NT2/D1 (cell line): ENCODE measurements around the gene C5orf34.
"Not testable (repeated sequence)": the region's sequence is repeated elsewhere in the genome, so short reads cannot be mapped to it uniquely, and the experiment has no call there.

Source experiments
- DNase-seq: peaks from one replicate; pipeline ENCODE4 v3.0.0-alpha.2; 2011; ENCODE audit warnings: low read depth, low spot score
- H3K27me3 ChIP-seq: 2 replicates; pipeline ENCODE4 v1.6.0; 2011; ENCODE audit warnings: mild to moderate bottlenecking; ENCODE audit not compliant: insufficient read length, insufficient read depth
- H3K36me3 ChIP-seq: 2 replicates; pipeline ENCODE4 v1.6.1; 2011; ENCODE audit warnings: mild to moderate bottlenecking, low read length, mixed read lengths; ENCODE audit not compliant: insufficient read depth, insufficient read length
- H3K4me1 ChIP-seq: 2 replicates; pipeline ENCODE4 v1.5.1; 2011; ENCODE audit not compliant: insufficient read depth, insufficient read length
- H3K4me3 ChIP-seq: 2 replicates; pipeline ENCODE4 v1.5.1; 2011; ENCODE audit warnings: low read depth; ENCODE audit not compliant: insufficient read length
- H3K9ac ChIP-seq: 2 replicates; pipeline ENCODE4 v1.6.0; 2011; ENCODE audit warnings: low read depth; ENCODE audit not compliant: insufficient read length
- H3K9me3 ChIP-seq: 2 replicates; pipeline ENCODE4 v1.5.1; 2011; ENCODE audit warnings: mild to moderate bottlenecking, low read length; ENCODE audit not compliant: insufficient read depth
- SUZ12 ChIP-seq: IDR thresholded peaks from 2 replicates; pipeline ENCODE4 v1.6.1; 2011; ENCODE audit not compliant: insufficient read length, insufficient read depth; ENCODE audit errors: extremely low read depth
- YY1 ChIP-seq: IDR thresholded peaks from 2 replicates; pipeline ENCODE4 v1.6.1; 2011; ENCODE audit not compliant: insufficient read length, insufficient read depth
- ZNF274 ChIP-seq: IDR thresholded peaks from 2 replicates; pipeline ENCODE4 v1.6.1; 2011; ENCODE audit warnings: mild to moderate bottlenecking, low read depth, low read length

Gene C5orf34

GRCh38 chr5:43514025-43514424 is 923 bp downstream of the C5orf34 start:
- Histone ChIP-seq H3K36me3 (peaks cover 1% of the 10 kb centered on the region), H3K27me3 (no peaks in the 10 kb centered on the region), H3K9ac (peak overlapping the region; percentile 85), H3K9me3 (peaks cover 7% of the 10 kb centered on the region; the same call in 1 of the 2 replicates), H3K4me3 (peak overlapping the region; percentile 72), H3K4me1 (no peaks in the 10 kb centered on the region)
- TF ChIP-seq YY1 (no peak), SUZ12 (no peak), ZNF274 (no peak)
- no peak for DNase-seq

GRCh38 chr5:43511062-43511461 is 3.9 kb downstream of the C5orf34 start:
- H3K4me3 ChIP-seq, DNase-seq, H3K27me3 ChIP-seq, H3K9me3 ChIP-seq, H3K4me1 ChIP-seq, H3K9ac ChIP-seq, H3K36me3 ChIP-seq: not testable (repeated sequence)

- DNase-seq: no peak
- Histone ChIP-seq H3K9me3 (no peaks in the 10 kb centered on the region), H3K9ac (no peak overlapping the region), H3K4me3 (no peak overlapping the region), H3K4me1 (no peaks in the 10 kb centered on the region), H3K27me3 (no peaks in the 10 kb centered on the region), H3K36me3 (peaks cover 22% of the 10 kb centered on the region)
- TF ChIP-seq SUZ12: no peak
- no peak for TF ChIP-seq ZNF274
- TF ChIP-seq YY1: no peak
Measured at GRCh38 chr5:43498581-43498980, 16.4 kb downstream of the C5orf34 start.

GRCh38 chr5:43497311-43498104 is 17.4 kb downstream of the C5orf34 start:
- H3K4me1 ChIP-seq: no peaks in the 10 kb centered on the region
- no peak overlapping the region for H3K9ac ChIP-seq
- no peaks in the 10 kb centered on the region for H3K9me3 ChIP-seq
- H3K27me3 ChIP-seq: no peaks in the 10 kb centered on the region
- TF ChIP-seq ZNF274 (no peak), SUZ12 (no peak), YY1 (no peak)
- H3K4me3 ChIP-seq: no peak overlapping the region
- peaks cover 12% of the 10 kb centered on the region for H3K36me3 ChIP-seq
- DNase-seq: no peak

GRCh38 chr5:43491326-43491725 is 23.6 kb downstream of the C5orf34 start:
- no peak for DNase-seq
- Histone ChIP-seq H3K4me1 (no peaks in the 10 kb centered on the region), H3K36me3 (peaks cover 25% of the 10 kb centered on the region), H3K9me3 (no peaks in the 10 kb centered on the region), H3K4me3 (no peak overlapping the region), H3K27me3 (no peaks in the 10 kb centered on the region), H3K9ac (no peak overlapping the region)
- TF ChIP-seq YY1 (no peak), SUZ12 (no peak), ZNF274 (no peak)

- H3K9me3 ChIP-seq: no peaks in the 10 kb centered on the region
- TF ChIP-seq ZNF274 (no peak), YY1 (no peak), SUZ12 (no peak)
- no peaks in the 10 kb centered on the region for H3K27me3 ChIP-seq
- H3K4me3 ChIP-seq: no peak overlapping the region
- no peak for DNase-seq
- H3K9ac ChIP-seq: no peak overlapping the region
- no peaks in the 10 kb centered on the region for H3K4me1 ChIP-seq
- peaks cover 14% of the 10 kb centered on the region for H3K36me3 ChIP-seq
Measured at GRCh38 chr5:43486353-43486752, 28.6 kb downstream of the C5orf34 start.

- no peak for TF ChIP-seq SUZ12
- no peak for TF ChIP-seq YY1
- no peak for TF ChIP-seq ZNF274
- no peaks in the 10 kb centered on the region for H3K27me3 ChIP-seq
- no peak overlapping the region for H3K4me3 ChIP-seq
- H3K9ac ChIP-seq: no peak overlapping the region
- H3K9me3 ChIP-seq: no peaks in the 10 kb centered on the region
- H3K36me3 ChIP-seq: peaks cover 5% of the 10 kb centered on the region
- no peaks in the 10 kb centered on the region for H3K4me1 ChIP-seq
- no peak for DNase-seq
Measured at GRCh38 chr5:43485406-43485805, 29.5 kb downstream of the C5orf34 start.
